Epithelial cell of esophagus (primary cell): ENCODE results near the gene HOXA5.
A peak's percentile ranks its signal among the peaks of the same experiment; 100 is the strongest.

Experiments used
- DNase-seq: peaks from one replicate; pipeline ENCODE4 v3.0.0; 2010; ENCODE audit warnings: low read depth
- H3K4me3 ChIP-seq: 2 replicates; pipeline ENCODE4 v1.5.1; 2011; ENCODE audit warnings: mild to moderate bottlenecking, low read length, control low read depth
- TF ChIP-seq, protein P1 (sequence below): IDR thresholded peaks from 2 replicates; pipeline ENCODE4 v1.5.1; 2011; ENCODE audit warnings: low read depth, mild to moderate bottlenecking, low read length, control low read depth, inconsistent platforms; ENCODE audit not compliant: insufficient read depth; ENCODE audit errors: missing control alignments

Gene HOXA5

DNA sequence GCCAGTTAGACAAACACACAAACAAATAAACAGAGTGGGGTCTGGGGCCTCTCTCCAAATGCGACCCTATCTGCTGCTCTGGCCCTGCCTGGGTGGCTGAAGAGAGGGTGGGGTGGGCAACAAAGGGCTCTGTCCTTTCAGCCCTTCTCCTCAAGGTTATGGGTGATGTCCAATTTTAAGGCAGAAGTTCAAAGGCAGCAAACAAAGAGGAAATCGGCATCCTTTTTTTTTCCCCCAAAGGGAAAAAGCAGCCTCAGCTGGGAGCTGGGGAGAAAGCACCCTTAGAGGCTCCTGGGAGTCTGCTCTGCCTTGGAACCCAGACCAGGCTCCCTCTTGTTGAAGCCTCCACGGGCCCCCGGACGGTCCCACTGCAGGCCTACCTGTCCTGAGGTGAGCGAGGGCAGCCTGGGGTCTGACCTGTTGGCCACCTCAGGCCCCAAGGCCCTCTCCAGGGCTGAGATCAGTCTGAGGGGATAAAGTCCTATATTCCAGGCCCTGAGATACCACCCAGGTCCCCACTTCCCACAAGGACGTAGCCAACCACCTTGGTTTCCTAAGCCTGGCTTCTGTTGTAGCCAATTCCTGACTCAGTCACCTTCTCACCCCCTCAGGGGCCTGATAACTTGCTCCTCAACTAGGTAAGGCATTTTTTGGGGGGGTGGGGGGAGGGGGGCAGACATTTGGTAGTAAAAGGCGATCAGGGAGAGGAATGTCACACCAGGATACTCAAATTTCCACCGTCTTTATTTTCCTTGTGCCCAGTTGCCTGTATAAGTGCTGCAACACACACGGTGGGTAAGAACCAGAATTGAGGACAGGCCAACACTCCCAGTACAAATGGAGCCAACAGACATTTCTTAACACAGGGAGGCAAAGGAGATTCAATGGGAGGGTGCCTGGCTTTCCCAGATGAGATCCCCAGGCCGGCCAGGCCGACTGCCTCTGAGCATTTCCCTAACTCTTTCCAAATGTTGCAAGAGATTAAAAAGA, 37.2 kb upstream of the HOXA5 start:
- TF ChIP-seq, protein P1, sequence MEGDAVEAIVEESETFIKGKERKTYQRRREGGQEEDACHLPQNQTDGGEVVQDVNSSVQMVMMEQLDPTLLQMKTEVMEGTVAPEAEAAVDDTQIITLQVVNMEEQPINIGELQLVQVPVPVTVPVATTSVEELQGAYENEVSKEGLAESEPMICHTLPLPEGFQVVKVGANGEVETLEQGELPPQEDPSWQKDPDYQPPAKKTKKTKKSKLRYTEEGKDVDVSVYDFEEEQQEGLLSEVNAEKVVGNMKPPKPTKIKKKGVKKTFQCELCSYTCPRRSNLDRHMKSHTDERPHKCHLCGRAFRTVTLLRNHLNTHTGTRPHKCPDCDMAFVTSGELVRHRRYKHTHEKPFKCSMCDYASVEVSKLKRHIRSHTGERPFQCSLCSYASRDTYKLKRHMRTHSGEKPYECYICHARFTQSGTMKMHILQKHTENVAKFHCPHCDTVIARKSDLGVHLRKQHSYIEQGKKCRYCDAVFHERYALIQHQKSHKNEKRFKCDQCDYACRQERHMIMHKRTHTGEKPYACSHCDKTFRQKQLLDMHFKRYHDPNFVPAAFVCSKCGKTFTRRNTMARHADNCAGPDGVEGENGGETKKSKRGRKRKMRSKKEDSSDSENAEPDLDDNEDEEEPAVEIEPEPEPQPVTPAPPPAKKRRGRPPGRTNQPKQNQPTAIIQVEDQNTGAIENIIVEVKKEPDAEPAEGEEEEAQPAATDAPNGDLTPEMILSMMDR = no peak
- H3K4me3 ChIP-seq = no peak overlapping the region
- DNase-seq = no peak

DNA sequence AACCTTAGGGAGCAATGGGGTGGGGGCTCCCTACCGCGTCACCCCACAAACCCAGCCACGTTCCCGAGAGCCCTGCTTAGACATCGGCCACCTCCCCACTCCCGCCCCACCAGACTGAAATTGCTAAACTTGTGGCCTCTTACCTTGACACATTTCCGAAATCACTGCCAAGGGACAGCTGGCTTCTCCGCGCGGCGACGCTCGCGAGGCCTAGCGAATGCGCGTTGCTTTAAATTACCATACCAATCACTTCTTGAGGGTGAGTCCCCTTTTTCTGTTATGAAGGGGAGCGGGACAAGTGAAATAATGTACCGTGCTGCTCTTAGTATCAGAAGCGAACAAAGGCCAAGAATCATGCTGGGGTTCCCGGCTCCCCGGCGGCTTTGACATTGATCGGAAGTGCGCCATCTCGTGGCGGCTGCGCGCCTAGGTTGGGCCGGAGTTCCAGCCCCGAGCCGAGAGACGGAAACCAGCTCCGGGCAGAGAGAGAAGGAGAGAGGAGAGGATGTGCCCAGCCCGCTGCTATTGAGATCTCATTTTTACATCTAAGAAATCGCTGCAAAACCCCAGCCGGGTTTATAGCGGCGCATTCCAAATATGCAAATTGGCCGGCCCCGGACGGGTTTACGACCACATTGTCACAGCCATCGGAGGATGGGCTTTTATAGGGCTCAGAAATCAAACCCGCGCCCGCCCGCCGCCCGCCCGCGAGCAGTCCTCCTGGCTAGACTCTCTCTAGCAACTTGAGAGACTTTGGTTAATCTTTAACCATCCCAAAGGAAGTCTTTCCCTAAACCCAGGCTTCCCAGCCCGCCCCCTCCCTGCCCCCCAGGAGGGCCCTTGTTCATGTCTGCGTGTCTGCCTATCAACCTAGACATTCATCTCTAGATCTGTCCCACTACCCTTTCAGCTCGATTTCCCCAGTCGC, 36.3 kb upstream of the HOXA5 start:
- no peak overlapping the region for H3K4me3 ChIP-seq
- peak; percentile 57 for DNase-seq

DNA sequence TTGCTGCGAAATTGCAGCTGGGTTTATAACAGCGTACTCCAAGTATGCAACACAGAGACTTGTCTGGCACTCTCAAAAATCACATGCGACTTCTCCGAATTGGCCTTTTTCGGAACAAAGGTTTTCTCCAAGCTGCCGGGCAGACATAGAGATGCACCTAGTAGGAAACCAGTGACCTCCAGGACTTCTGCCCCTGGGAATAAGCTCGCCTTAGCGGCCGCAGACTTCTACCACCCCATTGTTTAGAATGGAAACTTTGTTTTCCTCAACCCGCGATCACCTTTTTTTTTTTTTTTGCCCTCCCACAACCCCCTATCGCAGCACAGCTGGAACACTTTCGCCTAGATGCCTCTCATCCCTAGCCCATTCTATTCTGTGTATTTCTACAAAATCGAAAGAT, 35.5 kb upstream of the HOXA5 start:
- no peak overlapping the region for H3K4me3 ChIP-seq
- DNase-seq = no peak
- TF ChIP-seq, protein P1 = no peak

More for the DNA sequence above, 36.3 kb upstream of the HOXA5 start:
- TF ChIP-seq, protein P1 = peak; percentile 76

DNA sequence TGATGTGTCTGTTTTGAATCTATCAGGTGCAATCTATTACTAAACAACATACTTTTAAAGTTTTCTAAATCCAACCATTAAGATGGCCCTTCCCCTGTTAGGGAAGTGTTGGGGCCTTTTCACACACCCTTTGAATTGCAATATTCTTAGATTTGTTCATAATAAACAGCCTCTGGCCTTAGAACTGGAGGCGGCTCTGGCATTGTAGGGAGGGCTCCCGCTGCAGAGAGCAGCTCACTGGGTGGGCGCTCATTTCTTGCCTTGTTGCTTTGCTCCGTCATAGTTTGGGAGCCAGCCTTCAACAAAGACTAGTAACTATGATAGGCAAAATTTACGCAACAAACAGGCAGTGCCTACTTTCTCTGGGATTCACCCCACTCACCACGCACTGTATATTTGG, 34.9 kb upstream of the HOXA5 start:
- DNase-seq = no peak
- H3K4me3 ChIP-seq = no peak overlapping the region

DNA sequence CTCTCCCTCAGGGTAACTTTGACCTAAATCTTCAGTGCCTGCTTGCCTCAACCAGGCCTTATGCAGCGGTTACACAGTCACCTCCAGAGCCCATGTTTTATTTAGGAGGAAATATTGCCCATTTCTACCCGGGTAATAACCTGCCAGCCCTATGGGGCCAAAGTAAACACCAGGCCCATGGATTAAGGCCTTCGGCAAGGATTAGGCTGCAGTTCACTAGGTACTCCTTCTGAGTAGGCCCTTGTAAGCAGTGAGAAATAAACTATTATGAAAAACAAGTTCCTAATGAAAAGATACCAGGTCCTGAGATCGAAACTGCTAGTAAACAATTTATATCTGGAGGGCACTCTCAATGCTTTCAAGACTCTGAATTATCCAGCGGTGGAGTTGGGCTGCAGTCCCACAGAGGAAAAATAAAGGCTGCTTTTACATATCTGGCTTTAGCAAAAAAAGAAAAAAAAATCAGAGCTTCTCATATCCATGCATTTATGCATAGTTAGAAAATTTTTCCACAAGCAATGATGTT, 34.4 kb upstream of the HOXA5 start:
- H3K4me3 ChIP-seq = no peak overlapping the region
- TF ChIP-seq, protein P1 = no peak
- no peak for DNase-seq

More for the DNA sequence above, 34.9 kb upstream of the HOXA5 start:
- TF ChIP-seq, protein P1 = no peak

DNA sequence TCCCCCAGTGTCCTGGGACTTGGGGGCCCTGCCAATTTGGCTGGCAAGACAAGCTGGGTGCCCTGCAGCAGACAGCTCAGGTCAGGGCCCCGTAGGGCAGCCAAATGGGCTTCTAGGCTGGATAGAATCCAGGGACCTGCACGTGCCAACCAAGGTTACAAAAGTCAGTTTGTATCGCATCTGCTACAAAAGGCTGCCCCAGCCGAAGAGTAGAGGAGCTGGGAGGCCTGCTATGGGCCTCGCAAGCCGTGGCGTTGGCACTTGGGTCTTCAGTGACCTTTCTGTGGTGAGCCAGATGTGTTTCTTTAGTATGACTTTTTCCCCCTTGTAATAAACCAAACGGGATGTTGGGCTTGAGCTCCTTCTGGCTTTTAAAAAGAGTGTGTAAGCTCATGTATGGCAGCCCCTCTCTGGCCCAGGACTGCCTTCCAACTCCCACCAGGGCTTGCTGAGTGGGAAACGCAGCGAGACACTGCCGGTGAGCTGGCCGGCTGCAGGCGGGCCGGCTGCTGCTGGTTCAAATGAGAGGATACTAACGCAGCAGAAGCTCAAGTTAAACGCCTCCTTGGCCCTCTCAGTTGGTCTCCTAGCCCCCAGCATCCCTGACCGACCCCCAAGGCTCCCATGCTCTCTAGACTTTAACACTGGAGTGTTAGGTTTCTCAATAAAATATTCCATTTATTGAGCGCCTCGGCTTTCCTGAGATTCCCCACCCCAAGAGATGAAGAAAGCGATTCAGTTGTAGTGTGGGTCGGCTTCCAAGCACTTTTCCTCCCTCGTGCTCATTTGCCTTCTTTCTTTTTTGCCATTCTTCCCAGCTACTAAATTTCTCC, 33.7 kb upstream of the HOXA5 start:
- TF ChIP-seq, protein P1 = no peak
- DNase-seq = no peak
- H3K4me3 ChIP-seq = no peak overlapping the region
